GM12878 (cell line): ENCODE measurements around the gene ADH6.

Experiments used
- FOXK2 ChIP-seq: fragments of 450-650 bp; IDR thresholded peaks from 2 replicates; pipeline ENCODE4 v1.6.1; 2017; ENCODE audit warnings: mild to moderate bottlenecking, moderate library complexity
- LARP7 ChIP-seq: fragments of 450-650 bp; IDR thresholded peaks from 2 replicates; pipeline ENCODE4 v1.6.1; 2017; ENCODE audit warnings: mild to moderate bottlenecking
- NFYB ChIP-seq: IDR thresholded peaks from 2 replicates; pipeline ENCODE4 v1.6.1; 2011; ENCODE audit warnings: low read depth, mild to moderate bottlenecking, low read length, improper control_type of control experiment, moderate library complexity; ENCODE audit not compliant: insufficient read depth
- POLR2A ChIP-seq: IDR thresholded peaks from 2 replicates; pipeline ENCODE4 v1.6.1; 2011; ENCODE audit warnings: low read depth, mild to moderate bottlenecking, low read length
- POLR2AphosphoS5 ChIP-seq: IDR thresholded peaks from 2 replicates; pipeline ENCODE4 v1.6.1; 2011; ENCODE audit warnings: mild to moderate bottlenecking, low read length, inconsistent platforms
- RAD21 ChIP-seq: IDR thresholded peaks from 2 replicates; pipeline ENCODE4 v1.6.1; 2011; ENCODE audit warnings: mild to moderate bottlenecking, low read depth, low read length, moderate library complexity; ENCODE audit not compliant: insufficient read depth
- RELA ChIP-seq: fragments of 450-650 bp; IDR thresholded peaks from 2 replicates; pipeline ENCODE4 v1.8.0; 2014; ENCODE audit warnings: borderline replicate concordance; ENCODE audit not compliant: partially characterized antibody
- ZNF274 ChIP-seq: IDR thresholded peaks from one replicate; pipeline ENCODE4 v1.8.0; 2011; ENCODE audit not compliant: insufficient read length, insufficient read depth
- TF ChIP-seq, protein P1 (sequence below), 3 experiments: IDR thresholded peaks in 2 of 3; conservative IDR thresholded peaks in 1 of 3; 2 replicates each; pipeline ENCODE4 v1.5.1; 2011; ENCODE audit warnings: low read depth in 3 of 3, low read length in 3 of 3, mild to moderate bottlenecking in 3 of 3, control low read depth in 2 of 3, moderate library complexity in 2 of 3, inconsistent platforms in 1 of 3, mixed read lengths in 1 of 3; ENCODE audit not compliant: control insufficient read depth in 2 of 3, insufficient read depth in 1 of 3; ENCODE audit errors: extremely low read depth in 1 of 3
- TF ChIP-seq, protein P2 (sequence below): IDR thresholded peaks from 2 replicates; pipeline ENCODE4 v1.6.1; 2012; ENCODE audit warnings: improper control_type of control experiment, low read depth, low read length; ENCODE audit not compliant: insufficient replicate concordance
- TF ChIP-seq, protein P3 (sequence below): fragments of 450-650 bp; IDR thresholded peaks from 2 replicates; pipeline ENCODE4 v1.6.1; 2017; ENCODE audit warnings: mild to moderate bottlenecking

DNA sequence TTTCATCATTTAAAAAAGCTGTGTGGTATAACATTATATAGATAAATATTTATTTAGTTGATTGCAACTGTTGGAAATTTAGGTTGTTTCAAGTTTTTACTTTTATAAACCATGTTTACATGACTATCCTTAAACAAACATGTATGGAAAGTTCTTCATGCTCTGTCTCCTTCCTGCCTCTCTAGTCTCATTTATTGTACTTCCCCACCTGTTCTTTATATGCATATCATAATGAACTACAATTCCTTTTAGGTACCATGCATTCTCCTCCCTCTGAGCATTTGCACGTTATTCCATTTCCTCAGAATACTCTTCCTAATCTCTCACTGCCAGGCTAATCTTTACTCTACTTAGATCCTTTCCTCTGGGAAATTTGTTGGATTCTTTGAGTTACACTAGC is 16.9 kb upstream of the ADH6 start:
- TF ChIP-seq POLR2A (no peak), RAD21 (no peak), NFYB (no peak), POLR2AphosphoS5 (no peak), RELA (no peak), ZNF274 (no peak), FOXK2 (no peak), LARP7 (no peak)
- TF ChIP-seq, protein P1, sequence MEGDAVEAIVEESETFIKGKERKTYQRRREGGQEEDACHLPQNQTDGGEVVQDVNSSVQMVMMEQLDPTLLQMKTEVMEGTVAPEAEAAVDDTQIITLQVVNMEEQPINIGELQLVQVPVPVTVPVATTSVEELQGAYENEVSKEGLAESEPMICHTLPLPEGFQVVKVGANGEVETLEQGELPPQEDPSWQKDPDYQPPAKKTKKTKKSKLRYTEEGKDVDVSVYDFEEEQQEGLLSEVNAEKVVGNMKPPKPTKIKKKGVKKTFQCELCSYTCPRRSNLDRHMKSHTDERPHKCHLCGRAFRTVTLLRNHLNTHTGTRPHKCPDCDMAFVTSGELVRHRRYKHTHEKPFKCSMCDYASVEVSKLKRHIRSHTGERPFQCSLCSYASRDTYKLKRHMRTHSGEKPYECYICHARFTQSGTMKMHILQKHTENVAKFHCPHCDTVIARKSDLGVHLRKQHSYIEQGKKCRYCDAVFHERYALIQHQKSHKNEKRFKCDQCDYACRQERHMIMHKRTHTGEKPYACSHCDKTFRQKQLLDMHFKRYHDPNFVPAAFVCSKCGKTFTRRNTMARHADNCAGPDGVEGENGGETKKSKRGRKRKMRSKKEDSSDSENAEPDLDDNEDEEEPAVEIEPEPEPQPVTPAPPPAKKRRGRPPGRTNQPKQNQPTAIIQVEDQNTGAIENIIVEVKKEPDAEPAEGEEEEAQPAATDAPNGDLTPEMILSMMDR (IDR thresholded peaks at IDR 0.05 in 2 of 3, conservative IDR thresholded peaks at IDR 0.05 in 1 of 3; ENCODE audit: control insufficient read depth in 2 of 3, extremely low read depth in 1 of 3, insufficient read depth in 1 of 3, low read depth in 3 of 3, low read length in 3 of 3) = no peak
- TF ChIP-seq, protein P2, sequence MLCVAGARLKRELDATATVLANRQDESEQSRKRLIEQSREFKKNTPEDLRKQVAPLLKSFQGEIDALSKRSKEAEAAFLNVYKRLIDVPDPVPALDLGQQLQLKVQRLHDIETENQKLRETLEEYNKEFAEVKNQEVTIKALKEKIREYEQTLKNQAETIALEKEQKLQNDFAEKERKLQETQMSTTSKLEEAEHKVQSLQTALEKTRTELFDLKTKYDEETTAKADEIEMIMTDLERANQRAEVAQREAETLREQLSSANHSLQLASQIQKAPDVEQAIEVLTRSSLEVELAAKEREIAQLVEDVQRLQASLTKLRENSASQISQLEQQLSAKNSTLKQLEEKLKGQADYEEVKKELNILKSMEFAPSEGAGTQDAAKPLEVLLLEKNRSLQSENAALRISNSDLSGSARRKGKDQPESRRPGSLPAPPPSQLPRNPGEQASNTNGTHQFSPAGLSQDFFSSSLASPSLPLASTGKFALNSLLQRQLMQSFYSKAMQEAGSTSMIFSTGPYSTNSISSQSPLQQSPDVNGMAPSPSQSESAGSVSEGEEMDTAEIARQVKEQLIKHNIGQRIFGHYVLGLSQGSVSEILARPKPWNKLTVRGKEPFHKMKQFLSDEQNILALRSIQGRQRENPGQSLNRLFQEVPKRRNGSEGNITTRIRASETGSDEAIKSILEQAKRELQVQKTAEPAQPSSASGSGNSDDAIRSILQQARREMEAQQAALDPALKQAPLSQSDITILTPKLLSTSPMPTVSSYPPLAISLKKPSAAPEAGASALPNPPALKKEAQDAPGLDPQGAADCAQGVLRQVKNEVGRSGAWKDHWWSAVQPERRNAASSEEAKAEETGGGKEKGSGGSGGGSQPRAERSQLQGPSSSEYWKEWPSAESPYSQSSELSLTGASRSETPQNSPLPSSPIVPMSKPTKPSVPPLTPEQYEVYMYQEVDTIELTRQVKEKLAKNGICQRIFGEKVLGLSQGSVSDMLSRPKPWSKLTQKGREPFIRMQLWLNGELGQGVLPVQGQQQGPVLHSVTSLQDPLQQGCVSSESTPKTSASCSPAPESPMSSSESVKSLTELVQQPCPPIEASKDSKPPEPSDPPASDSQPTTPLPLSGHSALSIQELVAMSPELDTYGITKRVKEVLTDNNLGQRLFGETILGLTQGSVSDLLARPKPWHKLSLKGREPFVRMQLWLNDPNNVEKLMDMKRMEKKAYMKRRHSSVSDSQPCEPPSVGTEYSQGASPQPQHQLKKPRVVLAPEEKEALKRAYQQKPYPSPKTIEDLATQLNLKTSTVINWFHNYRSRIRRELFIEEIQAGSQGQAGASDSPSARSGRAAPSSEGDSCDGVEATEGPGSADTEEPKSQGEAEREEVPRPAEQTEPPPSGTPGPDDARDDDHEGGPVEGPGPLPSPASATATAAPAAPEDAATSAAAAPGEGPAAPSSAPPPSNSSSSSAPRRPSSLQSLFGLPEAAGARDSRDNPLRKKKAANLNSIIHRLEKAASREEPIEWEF = no peak
- TF ChIP-seq, protein P3, sequence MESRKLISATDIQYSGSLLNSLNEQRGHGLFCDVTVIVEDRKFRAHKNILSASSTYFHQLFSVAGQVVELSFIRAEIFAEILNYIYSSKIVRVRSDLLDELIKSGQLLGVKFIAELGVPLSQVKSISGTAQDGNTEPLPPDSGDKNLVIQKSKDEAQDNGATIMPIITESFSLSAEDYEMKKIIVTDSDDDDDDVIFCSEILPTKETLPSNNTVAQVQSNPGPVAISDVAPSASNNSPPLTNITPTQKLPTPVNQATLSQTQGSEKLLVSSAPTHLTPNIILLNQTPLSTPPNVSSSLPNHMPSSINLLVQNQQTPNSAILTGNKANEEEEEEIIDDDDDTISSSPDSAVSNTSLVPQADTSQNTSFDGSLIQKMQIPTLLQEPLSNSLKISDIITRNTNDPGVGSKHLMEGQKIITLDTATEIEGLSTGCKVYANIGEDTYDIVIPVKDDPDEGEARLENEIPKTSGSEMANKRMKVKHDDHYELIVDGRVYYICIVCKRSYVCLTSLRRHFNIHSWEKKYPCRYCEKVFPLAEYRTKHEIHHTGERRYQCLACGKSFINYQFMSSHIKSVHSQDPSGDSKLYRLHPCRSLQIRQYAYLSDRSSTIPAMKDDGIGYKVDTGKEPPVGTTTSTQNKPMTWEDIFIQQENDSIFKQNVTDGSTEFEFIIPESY = no peak
